Hepatocyte (in vitro differentiated cells): ENCODE data around the gene CDHR2. TPM values are rescaled to one million over a fixed set of nuclear protein-coding genes. Genes with fewer than 3 reads are reported as not detected.

Source experiments
- DNase-seq: peaks from one replicate; pipeline ENCODE4 v3.0.0-alpha.2; 2016; ENCODE audit warnings: low spot score
- H2AFZ ChIP-seq: fragments of 200-600 bp; sonication (generic); 2 replicates; pipeline ENCODE4 v1.6.0; 2016; ENCODE audit warnings: antibody characterized with exemption, mild to moderate bottlenecking
- H3K27ac ChIP-seq: fragments of 200-600 bp; sonication (generic); 2 replicates; pipeline ENCODE4 v1.5.1; 2016; ENCODE audit warnings: mild to moderate bottlenecking
- H3K27me3 ChIP-seq: fragments of 200-600 bp; sonication (generic); 2 replicates; pipeline ENCODE4 v1.6.1; 2016
- H3K36me3 ChIP-seq: fragments of 200-600 bp; sonication (generic); replicated peaks from 2 replicates; pipeline ENCODE4 v1.5.1; 2016; ENCODE audit warnings: low read depth; ENCODE audit not compliant: insufficient read depth
- H3K4me1 ChIP-seq: fragments of 200-600 bp; sonication (generic); 2 replicates; pipeline ENCODE4 v1.5.1; 2016; ENCODE audit warnings: mild to moderate bottlenecking, moderate library complexity; ENCODE audit not compliant: insufficient read depth
- H3K4me2 ChIP-seq: fragments of 200-600 bp; sonication (generic); 2 replicates; pipeline ENCODE4 v1.6.0; 2016
- H3K4me3 ChIP-seq: fragments of 200-600 bp; sonication (generic); 2 replicates; pipeline ENCODE4 v1.5.1; 2016; ENCODE audit warnings: mild to moderate bottlenecking
- H3K79me2 ChIP-seq: fragments of 200-600 bp; sonication (generic); 2 replicates; pipeline ENCODE4 v1.6.0; 2017; ENCODE audit warnings: mild to moderate bottlenecking
- H3K9me2 ChIP-seq: fragments of 200-600 bp; sonication (generic); replicated peaks from 2 replicates; pipeline ENCODE4 v1.6.0; 2017; ENCODE audit warnings: mild to moderate bottlenecking; ENCODE audit not compliant: insufficient read depth
- H3K9me3 ChIP-seq: fragments of 200-600 bp; sonication (generic); 2 replicates; pipeline ENCODE4 v1.5.1; 2016; ENCODE audit warnings: low read depth, mild to moderate bottlenecking
- H4K20me1 ChIP-seq: fragments of 200-600 bp; sonication (generic); 2 replicates; pipeline ENCODE4 v1.6.0; 2016; ENCODE audit warnings: mild to moderate bottlenecking; ENCODE audit not compliant: insufficient read depth, poor library complexity, severe bottlenecking
- CTCF ChIP-seq: fragments of 200-600 bp; sonication (generic); IDR thresholded peaks from 2 replicates; pipeline ENCODE4 v1.5.1; 2016; ENCODE audit warnings: antibody characterized with exemption, mild to moderate bottlenecking; ENCODE audit not compliant: poor library complexity
- EZH2 ChIP-seq: fragments of 200-600 bp; sonication (generic); IDR thresholded peaks from 2 replicates; pipeline ENCODE4 v1.6.1; 2016; ENCODE audit warnings: antibody characterized with exemption, mild to moderate bottlenecking, borderline replicate concordance
- EZH2phosphoT487 ChIP-seq: fragments of 200-600 bp; sonication (generic); IDR thresholded peaks from one replicate; pipeline ENCODE4 v1.6.1; 2018; ENCODE audit warnings: antibody characterized with exemption, mild to moderate bottlenecking, low read depth, moderate library complexity; ENCODE audit not compliant: unreplicated experiment, severe bottlenecking
- WGBS: methylation state at CpG from one replicate; pipeline ENCODE4 v1.1.6; 2016; ENCODE audit warnings: low lambda C conversion rate; ENCODE audit errors: missing lambda C conversion rate; 5-methylcytosine and 5-hydroxymethylcytosine counted together
- polyA plus RNA-seq: library from polyadenylated mRNA; unstranded; fragments of >200 nt; fragmentation: Nextera tagmentation; extraction: Ambion mirVana; gene quantifications from 2 replicates; pipeline ENCODE4 v1.2.1, GENCODE V29; 2016
- total RNA-seq: library from RNA; depleted of rRNA; stranded (reverse); fragments of >200 nt; gene quantifications from 2 replicates; pipeline ENCODE4 v1.2.3, GENCODE V29; 2014

CDHR2 gene
- total and polyA plus RNA-seq, 2 experiments from 2014 or later = 28.3 to 29.8 TPM

GRCh38 chr5:176594554-176594953 lies 45.4 kb downstream of the CDHR2 start:
- Histone ChIP-seq H3K79me2 (no peaks in the 10 kb centered on the region), H3K9me3 (no peaks in the 10 kb centered on the region), H3K4me3 (no peak overlapping the region), H3K27ac (no peak overlapping the region), H3K27me3 (no peaks in the 10 kb centered on the region), H4K20me1 (no peaks in the 10 kb centered on the region), H3K9me2 (no peaks in the 10 kb centered on the region), H2AFZ (no peak overlapping the region), H3K4me1 (no peaks in the 10 kb centered on the region), H3K36me3 (no peaks in the 10 kb centered on the region), H3K4me2 (no peak overlapping the region)
- TF ChIP-seq CTCF (no peak), EZH2 (no peak), EZH2phosphoT487 (no peak)
- 89% methylated on average over 8 of the region's 8 CpGs for WGBS
- no peak for DNase-seq

DNA sequence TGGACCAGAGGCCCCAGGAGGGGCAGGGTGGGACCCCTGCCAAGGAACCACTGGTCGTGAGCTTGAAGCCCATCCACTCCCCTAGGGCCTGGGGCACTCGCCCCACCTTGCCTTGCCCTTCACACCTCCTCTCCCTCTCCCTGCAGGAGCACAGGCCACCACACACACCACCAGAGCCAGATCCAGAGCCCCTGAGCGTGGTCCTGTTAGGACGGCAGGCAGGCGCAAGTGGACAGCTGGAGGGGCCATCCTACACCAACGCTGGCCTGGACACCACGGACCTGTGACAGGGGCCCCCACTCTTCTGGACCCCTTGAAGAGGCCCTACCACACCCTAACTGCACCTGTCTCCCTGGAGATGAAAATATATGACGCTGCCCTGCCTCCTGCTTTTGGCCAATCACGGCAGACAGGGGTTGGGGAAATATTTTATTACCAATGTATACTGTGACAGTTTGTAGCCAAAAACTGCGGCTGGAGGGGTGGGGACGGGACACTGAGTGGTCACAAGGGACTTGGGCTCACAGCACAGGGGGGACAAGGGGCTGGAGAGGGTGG lies 46.3 kb downstream of the CDHR2 start:
- H4K20me1 ChIP-seq = no peaks in the 10 kb centered on the region
- H3K4me2 ChIP-seq = no peak overlapping the region
- no peak overlapping the region for H3K4me3 ChIP-seq
- H3K9me2 ChIP-seq = no peaks in the 10 kb centered on the region
- 88% methylated on average over 11 of the region's 11 CpGs for WGBS
- TF ChIP-seq CTCF (no peak), EZH2phosphoT487 (no peak), EZH2 (no peak)
- H3K27ac ChIP-seq = no peak overlapping the region
- no peak overlapping the region for H2AFZ ChIP-seq
- H3K4me1 ChIP-seq = no peaks in the 10 kb centered on the region
- no peaks in the 10 kb centered on the region for H3K9me3 ChIP-seq
- no peak for DNase-seq
- H3K79me2 ChIP-seq = no peaks in the 10 kb centered on the region
- no peaks in the 10 kb centered on the region for H3K27me3 ChIP-seq
- no peaks in the 10 kb centered on the region for H3K36me3 ChIP-seq

DNA sequence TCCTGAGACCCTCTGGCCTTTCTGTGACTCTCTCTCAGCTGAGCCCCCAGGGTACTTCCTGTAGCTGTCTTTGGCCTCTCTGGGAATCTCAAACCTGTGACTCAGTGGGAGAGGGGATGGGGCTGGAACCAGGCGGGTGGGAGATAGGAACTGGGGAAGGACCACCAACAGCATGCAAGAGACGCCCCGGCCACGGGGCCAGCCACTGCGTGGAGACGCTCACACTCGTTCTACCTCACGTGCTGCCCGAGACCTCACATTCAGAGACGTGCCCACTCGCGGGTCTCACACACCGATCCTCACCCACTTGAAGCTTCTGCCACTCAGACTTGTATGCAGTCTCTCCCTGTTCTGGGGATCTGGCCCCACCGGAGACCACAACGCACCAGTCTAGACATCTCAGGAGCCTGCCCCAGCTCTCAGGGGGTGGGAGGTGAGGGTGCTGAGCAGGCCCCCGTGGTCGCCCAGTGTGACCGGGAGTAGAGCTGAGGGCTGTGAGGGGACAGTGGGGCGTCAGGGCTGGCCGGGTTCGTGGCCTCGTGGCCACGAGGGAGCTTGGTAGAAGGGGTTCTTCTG lies 47.0 kb downstream of the CDHR2 start:
- Histone ChIP-seq H2AFZ (no peak overlapping the region), H3K4me3 (no peak overlapping the region), H3K27ac (no peak overlapping the region), H3K36me3 (no peaks in the 10 kb centered on the region), H3K9me2 (no peaks in the 10 kb centered on the region), H4K20me1 (no peaks in the 10 kb centered on the region), H3K79me2 (no peaks in the 10 kb centered on the region), H3K4me2 (peak overlapping the region; percentile 88), H3K27me3 (no peaks in the 10 kb centered on the region), H3K4me1 (no peaks in the 10 kb centered on the region), H3K9me3 (no peaks in the 10 kb centered on the region)
- no peak for TF ChIP-seq EZH2phosphoT487
- TF ChIP-seq EZH2 = no peak
- no peak for TF ChIP-seq CTCF
- no peak for DNase-seq
- WGBS = 94% methylated on average over 15 of the region's 23 CpGs
